GM21723 (cell line): Measurements from ENCODE around the gene TMEM120A.

Experiments
- ATAC-seq: cut with Tn5 transposase; IDR thresholded peaks from one replicate; pipeline ENCODE4 v1.9.1; 2021; ENCODE audit warnings: mild to moderate bottlenecking, moderate library complexity; ENCODE audit not compliant: unreplicated experiment

Gene TMEM120A

GRCh38 chr7:75961218-75961617 lies 33.2 kb downstream of the TMEM120A start:
- ATAC-seq: no peak

- no peak for ATAC-seq
These were observed 34.0 kb downstream of the TMEM120A start for GRCh38 chr7:75960372-75960771.

DNA sequence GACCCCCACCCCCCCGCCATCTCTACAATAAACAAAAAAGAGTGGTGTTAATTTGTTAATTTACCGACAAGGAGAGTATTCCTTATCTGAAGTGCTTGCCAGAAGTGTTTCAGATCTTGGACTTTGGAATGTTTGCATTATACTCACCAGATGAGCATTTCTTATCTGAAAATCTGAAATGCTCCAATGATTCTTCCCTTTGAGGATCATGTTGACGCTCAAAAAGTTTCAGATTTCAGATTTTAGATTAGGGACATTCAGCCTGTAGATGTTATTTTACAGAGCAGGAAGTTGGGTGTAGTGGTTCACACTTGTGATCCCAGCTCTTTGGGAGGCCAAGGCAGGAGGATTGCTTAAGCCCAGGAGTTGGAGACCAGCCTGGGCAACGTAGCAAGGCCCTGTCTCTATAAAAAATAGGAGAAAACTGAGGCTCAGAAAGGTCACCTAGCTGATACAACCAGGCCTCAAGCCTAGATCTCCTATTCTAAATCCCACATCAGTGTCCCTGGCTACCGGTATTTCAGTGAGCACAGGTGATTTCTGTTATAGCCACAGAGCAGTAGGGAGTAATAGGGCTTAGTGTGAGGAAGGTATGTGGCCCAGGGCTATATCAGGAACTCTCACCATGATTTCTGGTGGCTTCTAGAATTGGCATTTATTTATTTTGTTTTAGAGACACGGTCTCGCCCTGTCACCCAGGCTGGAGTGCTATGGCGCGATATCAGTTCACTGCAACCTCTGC lies 35.4 kb downstream of the TMEM120A start:
- no peak for ATAC-seq

- no peak for ATAC-seq
These were observed 37.2 kb downstream of the TMEM120A start for GRCh38 chr7:75957021-75957736.

- ATAC-seq: no peak
These were observed 39.0 kb downstream of the TMEM120A start for GRCh38 chr7:75955331-75955955.

DNA sequence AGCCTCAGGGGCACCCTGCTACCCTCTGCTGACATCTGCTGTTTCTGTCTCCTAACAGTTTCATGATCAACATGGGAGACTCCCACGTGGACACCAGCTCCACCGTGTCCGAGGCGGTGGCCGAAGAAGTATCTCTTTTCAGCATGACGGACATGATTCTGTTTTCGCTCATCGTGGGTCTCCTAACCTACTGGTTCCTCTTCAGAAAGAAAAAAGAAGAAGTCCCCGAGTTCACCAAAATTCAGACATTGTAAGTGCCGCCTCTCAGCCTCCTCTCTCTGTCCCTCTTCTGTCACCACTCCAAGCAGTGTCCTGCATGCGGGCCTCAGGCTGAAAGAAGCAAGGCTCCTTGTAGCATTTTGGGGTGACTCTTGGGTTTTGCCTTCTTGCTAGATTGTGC lies 40.5 kb downstream of the TMEM120A start:
- no peak for ATAC-seq

GRCh38 chr7:75953431-75953830 lies 41.0 kb downstream of the TMEM120A start:
- ATAC-seq: no peak

GRCh38 chr7:75951506-75951905 lies 42.9 kb downstream of the TMEM120A start:
- no peak for ATAC-seq

- no peak for ATAC-seq
These were observed 44.2 kb downstream of the TMEM120A start for GRCh38 chr7:75950111-75950681.

DNA sequence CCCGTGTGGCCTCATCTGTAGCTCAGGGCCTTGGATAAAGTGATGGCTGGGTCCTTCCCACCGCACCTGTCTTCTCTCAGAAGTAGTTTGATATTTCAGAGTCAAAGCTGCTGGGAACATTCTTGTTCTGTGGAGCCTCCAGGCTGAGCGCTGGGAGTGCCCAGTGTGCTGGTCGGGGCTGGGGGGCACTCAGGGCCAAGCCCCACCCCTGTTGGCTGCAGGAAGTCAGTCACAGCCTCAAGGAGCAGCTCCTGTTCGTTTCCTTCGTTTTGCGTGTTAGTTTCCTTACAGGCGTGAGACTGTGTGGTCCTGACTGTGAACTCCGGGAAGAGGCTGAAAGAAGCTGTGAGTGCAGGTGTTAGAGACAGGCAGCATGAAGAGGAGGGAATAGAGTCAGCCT lies 46.2 kb downstream of the TMEM120A start:
- no peak for ATAC-seq

DNA sequence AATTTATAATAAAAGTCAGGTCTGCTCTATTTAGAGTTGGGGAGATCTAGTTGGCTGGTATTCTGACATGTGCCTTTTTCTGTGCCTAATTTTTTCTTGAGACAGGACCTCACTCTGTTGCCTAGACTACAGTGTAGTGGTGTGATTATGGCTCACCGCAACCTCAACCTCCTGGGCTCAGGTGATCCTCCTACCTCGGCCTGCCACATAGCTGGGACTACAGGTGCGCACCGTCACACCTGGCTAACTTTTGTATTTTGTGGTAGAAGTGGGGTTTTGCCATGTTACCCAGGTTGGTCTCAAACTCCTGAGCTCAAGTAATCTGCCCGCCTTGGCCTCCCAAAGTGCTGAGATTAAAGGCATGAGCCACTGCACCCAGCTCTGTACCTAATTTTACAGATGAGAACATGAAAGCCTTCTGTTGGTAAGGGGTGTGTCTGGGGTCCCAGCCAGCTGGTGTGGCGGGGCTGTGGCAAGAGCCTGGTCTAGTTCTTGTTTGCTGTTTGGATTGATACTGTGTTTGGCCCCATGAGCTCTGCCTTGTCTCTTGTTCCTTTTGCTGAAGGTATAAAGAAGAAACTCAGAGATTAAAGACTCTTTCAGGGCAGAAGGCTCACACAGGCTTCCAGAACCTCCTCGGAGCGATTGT lies 48.1 kb downstream of the TMEM120A start:
- ATAC-seq: no peak

GRCh38 chr7:75945297-75946168 lies 48.9 kb downstream of the TMEM120A start:
- no peak for ATAC-seq

DNA sequence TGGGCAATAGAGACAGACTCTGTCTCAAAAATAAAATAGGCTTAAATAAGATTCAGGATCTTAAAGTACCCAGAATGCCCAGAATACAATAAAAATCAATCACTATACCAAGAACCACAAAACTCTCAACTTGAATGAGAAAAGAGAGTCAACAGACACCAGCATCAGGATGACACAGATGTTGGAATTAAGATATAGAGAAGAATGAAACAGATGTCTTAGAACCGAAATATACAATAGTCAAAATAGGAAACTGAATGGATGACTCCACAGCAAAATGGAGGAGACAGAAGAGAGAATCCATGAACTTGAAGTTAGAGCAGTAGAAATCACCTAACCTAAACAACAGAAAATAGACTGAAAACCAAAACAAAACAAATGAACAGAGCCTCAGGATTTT lies 49.9 kb downstream of the TMEM120A start:
- no peak for ATAC-seq

GRCh38 chr7:75943864-75944263 lies 50.5 kb downstream of the TMEM120A start:
- no peak for ATAC-seq

GRCh38 chr7:75938921-75939320 lies 55.5 kb downstream of the TMEM120A start:
- ATAC-seq: no peak

DNA sequence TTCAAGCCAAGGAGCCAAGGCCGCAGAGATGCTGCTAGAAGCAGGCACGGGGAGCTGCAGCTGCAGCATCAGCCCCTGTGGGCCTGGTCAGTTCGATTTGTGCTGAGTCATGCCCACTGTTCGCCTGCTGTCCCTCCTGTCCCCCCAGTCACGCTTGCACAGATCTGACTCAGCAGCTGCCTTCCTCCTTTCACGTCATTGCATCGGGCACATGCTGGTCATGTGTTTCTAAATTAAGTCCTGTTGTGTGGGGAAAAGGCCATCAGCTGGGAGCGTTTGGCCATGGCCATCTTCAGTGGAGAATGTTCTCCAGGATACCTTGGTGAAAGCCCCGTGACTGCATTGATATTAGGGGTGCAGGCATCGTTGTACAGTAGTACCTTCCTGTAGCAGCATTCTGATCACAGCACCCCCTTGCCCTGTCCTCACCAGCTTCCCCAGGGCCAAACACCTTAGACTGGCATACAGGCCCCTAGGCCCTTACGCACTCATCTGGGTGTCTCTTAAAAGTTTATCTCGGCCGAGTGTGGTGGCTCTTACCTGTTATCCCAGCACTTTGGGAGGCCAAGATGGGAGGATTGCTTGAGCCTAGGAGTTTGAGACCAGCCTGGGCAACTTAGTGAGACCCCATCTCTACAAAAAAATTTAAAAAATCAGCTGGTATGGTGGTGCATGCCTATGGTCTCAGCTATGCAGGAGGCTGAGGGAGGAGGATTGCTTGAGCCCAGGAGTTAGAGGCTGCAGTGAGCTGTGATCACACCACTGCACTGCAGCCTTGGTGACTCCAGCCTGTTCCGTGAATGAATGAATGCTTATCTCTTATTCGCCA lies 56.2 kb downstream of the TMEM120A start:
- ATAC-seq: no peak
